Stimulated activated naive CD8-positive, alpha-beta T cell treated with anti-CD3 and anti-CD28 coated beads, Interleukin-15, amount 100 ng/mL, for 72 hours (primary cell): ENCODE results near the gene IRF2BP2.

Source experiments
- ATAC-seq: fragments of 150-1000 bp; cut with Tn5 transposase; 2 replicates; pipeline ENCODE4 v1.10.0; 2021; ENCODE audit warnings: mild to moderate bottlenecking, moderate library complexity
- DNase-seq, 2 donors: peaks; one replicate each; pipeline ENCODE4 v3.0.0; 2021 to 2022
- H3K27ac Mint-ChIP-seq, 2 donors: one replicate each; pipeline ENCODE4 v1.8.0; 2022; ENCODE audit warnings: mild to moderate bottlenecking in 2 of 2, mixed read lengths in 2 of 2, moderate library complexity in 2 of 2
- H3K27me3 Mint-ChIP-seq: one replicate; pipeline ENCODE4 v1.8.0; 2022; ENCODE audit warnings: mixed read lengths
- H3K4me1 Mint-ChIP-seq: one replicate; pipeline ENCODE4 v1.8.0; 2022; ENCODE audit warnings: mild to moderate bottlenecking, mixed read lengths
- H3K4me3 Mint-ChIP-seq, 2 donors: one replicate each; pipeline ENCODE4 v1.8.0; 2022; ENCODE audit warnings: mild to moderate bottlenecking in 2 of 2, mixed read lengths in 2 of 2, moderate library complexity in 1 of 2
- H3K9me3 Mint-ChIP-seq, 2 donors: one replicate each; pipeline ENCODE4 v1.8.0; 2022; ENCODE audit warnings: mixed read lengths in 2 of 2

IRF2BP2 gene

GRCh38 chr1:234621657-234622335 lies 11.8 kb upstream of the IRF2BP2 start:
- Mint-ChIP-seq H3K9me3 (no peaks in the 10 kb centered on the region), H3K4me1 (peaks cover 25% of the 10 kb centered on the region), H3K27me3 (no peaks in the 10 kb centered on the region), H3K4me3 (no peak overlapping the region), H3K27ac (no peak overlapping the region)
- ATAC-seq (no peak), DNase-seq (no peak)

DNA sequence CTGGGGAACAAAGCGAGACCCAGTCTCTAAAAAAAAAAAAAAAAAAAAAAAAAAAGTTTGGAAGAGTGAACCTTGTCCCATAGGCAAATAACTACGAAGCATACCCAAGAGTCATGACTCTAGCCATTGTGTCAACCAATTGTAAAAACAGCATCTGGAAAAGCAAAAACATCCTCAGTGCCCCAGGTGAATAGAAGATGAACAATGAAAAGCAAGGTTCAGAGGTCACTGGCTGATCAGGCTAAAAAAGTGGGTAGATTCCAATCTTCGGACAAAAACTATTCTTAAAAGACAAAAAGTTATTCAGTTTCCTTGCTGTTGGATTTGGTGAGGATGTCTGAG lies 11.1 kb upstream of the IRF2BP2 start:
- DNase-seq: no peak
- Mint-ChIP-seq H3K9me3 (no peaks in the 10 kb centered on the region), H3K27me3 (no peaks in the 10 kb centered on the region), H3K27ac (no peak overlapping the region), H3K4me1 (peaks cover 29% of the 10 kb centered on the region), H3K4me3 (no peak overlapping the region)
- ATAC-seq: no peak

DNA sequence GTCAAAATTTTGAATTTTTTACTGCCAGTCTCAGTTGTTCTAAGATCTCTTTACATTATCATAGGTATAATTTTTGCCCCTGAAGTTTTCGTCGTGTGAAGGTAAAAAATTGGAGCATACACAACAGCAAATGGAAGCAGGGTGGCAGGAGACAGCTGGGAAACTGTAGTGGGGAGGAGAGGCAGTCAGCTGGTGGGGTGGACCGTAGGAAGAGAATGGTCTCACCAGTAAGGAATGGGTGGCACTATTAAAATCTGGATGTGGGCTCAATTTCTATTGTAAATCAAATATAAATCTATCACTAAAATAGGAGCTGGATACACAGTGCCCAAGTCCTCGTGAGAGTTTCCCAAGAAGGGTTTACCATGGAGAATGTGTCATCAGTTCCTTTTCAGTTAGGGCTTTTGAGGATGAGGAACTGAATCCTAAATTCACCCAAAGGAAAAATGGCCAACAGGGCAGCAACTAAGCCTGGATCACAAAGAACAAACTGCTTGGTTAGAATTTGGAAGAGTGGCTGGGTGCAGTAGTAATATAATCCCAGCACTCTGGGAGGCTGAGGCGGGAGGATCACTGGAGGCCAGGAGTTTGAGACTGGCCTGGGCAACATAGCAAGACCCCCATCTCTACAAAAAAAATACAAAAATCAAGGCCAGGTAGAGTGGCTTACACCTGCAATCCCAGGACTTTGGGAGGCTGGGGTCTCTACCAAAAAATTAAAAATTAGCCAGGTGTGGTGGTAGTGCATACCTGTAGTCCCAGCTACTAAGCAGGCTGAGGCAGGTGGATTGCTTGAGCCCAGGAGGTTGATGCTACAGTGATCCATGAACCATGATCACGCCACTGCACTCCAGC lies 10.5 kb upstream of the IRF2BP2 start:
- ATAC-seq: no peak
- Mint-ChIP-seq H3K27ac (no peak overlapping the region), H3K4me3 (no peak overlapping the region), H3K9me3 (no peaks in the 10 kb centered on the region), H3K4me1 (peaks cover 29% of the 10 kb centered on the region), H3K27me3 (no peaks in the 10 kb centered on the region)
- no peak for DNase-seq

- H3K4me1 Mint-ChIP-seq: peaks cover 29% of the 10 kb centered on the region
- DNase-seq: no peak
- no peak for ATAC-seq
- no peak overlapping the region for H3K4me3 Mint-ChIP-seq
- H3K9me3 Mint-ChIP-seq: no peaks in the 10 kb centered on the region
- no peak overlapping the region for H3K27ac Mint-ChIP-seq
- H3K27me3 Mint-ChIP-seq: no peaks in the 10 kb centered on the region
These were observed 9.8 kb upstream of the IRF2BP2 start for GRCh38 chr1:234619794-234620247.

DNA sequence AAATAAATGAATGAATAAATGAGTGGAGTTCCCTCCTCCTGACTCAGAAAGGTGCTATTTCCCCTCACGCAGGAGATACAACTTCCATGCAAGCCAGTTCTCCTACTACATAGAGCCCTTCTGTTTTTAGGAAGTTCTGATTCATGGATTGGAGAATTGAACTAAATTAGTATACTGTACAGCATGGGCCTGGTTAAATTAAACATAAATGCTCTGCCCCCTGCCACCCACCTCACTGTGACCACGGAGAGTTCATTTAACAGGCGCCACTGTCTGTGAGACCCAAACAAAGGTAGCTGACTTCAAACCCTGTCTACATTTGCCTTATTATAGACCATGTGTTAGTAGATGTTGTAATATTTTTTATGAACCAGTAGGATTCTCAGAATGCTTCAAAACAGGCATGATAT lies 9.1 kb upstream of the IRF2BP2 start:
- no peaks in the 10 kb centered on the region for H3K27me3 Mint-ChIP-seq
- no peak overlapping the region for H3K4me3 Mint-ChIP-seq
- H3K4me1 Mint-ChIP-seq: peaks cover 31% of the 10 kb centered on the region
- no peaks in the 10 kb centered on the region for H3K9me3 Mint-ChIP-seq
- DNase-seq (no peak), ATAC-seq (no peak)
- H3K27ac Mint-ChIP-seq: peak overlapping the region in 1 of 2 donors; percentile 60

DNA sequence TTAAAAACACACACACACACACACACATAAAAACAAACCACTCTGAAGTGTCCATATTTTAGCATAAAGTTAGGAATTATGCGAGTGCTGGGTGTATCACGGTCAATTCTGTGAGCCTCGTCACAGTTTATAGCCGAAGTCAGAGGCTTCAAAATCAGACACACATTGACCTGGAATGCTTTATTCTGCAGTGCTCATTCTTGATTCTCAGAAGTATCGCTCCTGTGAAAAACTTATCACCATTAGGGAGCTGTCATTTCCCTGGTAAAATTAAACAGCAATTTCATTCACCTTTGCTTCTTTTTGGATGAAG lies 8.7 kb upstream of the IRF2BP2 start:
- H3K9me3 Mint-ChIP-seq: no peaks in the 10 kb centered on the region
- ATAC-seq: no peak
- H3K4me1 Mint-ChIP-seq: peaks cover 35% of the 10 kb centered on the region
- no peak overlapping the region for H3K27ac Mint-ChIP-seq
- H3K4me3 Mint-ChIP-seq: no peak overlapping the region
- DNase-seq: no peak
- no peaks in the 10 kb centered on the region for H3K27me3 Mint-ChIP-seq

DNA sequence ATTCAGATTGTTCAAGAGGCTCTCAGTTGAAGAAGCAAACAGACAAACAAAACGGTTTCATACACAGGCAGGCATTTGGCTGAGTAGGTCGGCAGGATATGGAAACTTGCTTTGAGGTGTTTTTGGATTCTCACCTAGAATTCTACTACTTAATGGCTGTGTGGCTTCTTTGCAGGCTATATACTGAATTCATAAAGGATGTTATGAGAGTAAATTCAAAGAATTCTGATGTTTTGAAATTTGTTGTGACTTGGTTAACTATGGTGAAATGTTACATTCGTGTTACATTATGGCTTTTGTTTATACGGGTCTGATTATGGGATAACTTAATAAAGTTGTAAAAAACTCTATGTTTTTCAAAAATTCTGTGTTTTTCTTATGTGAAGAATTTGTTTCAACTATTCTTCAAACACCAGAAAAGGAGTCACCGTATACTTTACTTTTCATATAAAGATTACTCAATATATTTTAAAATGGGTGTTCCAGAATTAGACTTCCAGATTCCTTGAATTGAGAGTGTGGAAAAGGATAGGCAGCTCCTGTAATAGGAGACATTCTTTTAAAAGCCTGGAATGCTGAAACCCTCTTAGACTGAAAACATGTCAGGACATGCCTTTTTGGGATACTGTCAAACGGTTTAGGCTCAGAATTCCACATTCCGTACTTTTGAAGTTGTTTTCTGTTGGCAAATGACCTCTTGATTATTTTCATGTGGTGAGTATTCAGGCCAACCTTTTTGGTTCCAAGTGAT lies 8.2 kb upstream of the IRF2BP2 start:
- H3K4me1 Mint-ChIP-seq: peaks cover 40% of the 10 kb centered on the region
- no peak overlapping the region for H3K4me3 Mint-ChIP-seq
- DNase-seq (no peak), ATAC-seq (peak; percentile 60)
- H3K27ac Mint-ChIP-seq: no peak overlapping the region
- H3K27me3 Mint-ChIP-seq: no peaks in the 10 kb centered on the region
- H3K9me3 Mint-ChIP-seq: no peaks in the 10 kb centered on the region

- no peak for ATAC-seq
- Mint-ChIP-seq H3K4me1 (peaks cover 48% of the 10 kb centered on the region), H3K4me3 (no peak overlapping the region), H3K27me3 (no peaks in the 10 kb centered on the region), H3K9me3 (no peaks in the 10 kb centered on the region), H3K27ac (no peak overlapping the region)
- DNase-seq: no peak
These were observed 7.4 kb upstream of the IRF2BP2 start for GRCh38 chr1:234617131-234617985.

- Mint-ChIP-seq H3K4me3 (no peak overlapping the region), H3K4me1 (peaks cover 55% of the 10 kb centered on the region), H3K9me3 (no peaks in the 10 kb centered on the region), H3K27me3 (no peaks in the 10 kb centered on the region), H3K27ac (no peak overlapping the region)
- ATAC-seq: no peak
- no peak for DNase-seq
These were observed 6.7 kb upstream of the IRF2BP2 start for GRCh38 chr1:234616644-234617043.

DNA sequence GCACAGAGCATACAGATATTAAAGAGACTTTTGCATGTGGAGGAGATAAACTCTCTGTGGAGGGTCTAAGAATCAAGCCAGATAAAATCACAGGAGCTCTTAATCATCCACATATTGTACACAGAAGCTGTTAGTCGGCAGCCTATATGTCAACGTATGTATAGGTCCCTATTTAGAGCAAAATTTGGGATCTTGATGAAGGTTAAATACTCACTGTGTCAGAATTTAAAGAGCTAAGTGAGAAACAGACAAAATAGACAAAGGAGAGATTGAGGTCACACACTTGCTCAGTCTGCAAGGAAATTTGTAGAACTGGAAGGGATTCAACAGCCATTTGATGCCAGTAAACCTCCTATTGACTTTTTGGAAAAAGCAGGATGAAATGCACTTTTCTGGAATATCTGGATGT lies 4.1 kb upstream of the IRF2BP2 start:
- peaks cover 52% of the 10 kb centered on the region for H3K4me1 Mint-ChIP-seq
- H3K4me3 Mint-ChIP-seq: peak overlapping the region; percentile 6 to 85
- no peaks in the 10 kb centered on the region for H3K27me3 Mint-ChIP-seq
- DNase-seq (no peak), ATAC-seq (no peak)
- no peaks in the 10 kb centered on the region for H3K9me3 Mint-ChIP-seq
- peak overlapping the region; percentile 10 to 74 for H3K27ac Mint-ChIP-seq

GRCh38 chr1:234613128-234613875 lies 3.3 kb upstream of the IRF2BP2 start:
- DNase-seq: peak in 1 of 2 donors; percentile 12
- Mint-ChIP-seq H3K9me3 (no peaks in the 10 kb centered on the region), H3K27me3 (no peaks in the 10 kb centered on the region), H3K4me3 (peak overlapping the region; percentile 85 to 89), H3K4me1 (peaks cover 49% of the 10 kb centered on the region), H3K27ac (peak overlapping the region; percentile 100)
- no peak for ATAC-seq

- H3K4me3 Mint-ChIP-seq: peak overlapping the region; percentile 85 to 89
These were observed 2.6 kb upstream of the IRF2BP2 start for GRCh38 chr1:234612352-234613127.

GRCh38 chr1:234611847-234612351 lies 1.9 kb upstream of the IRF2BP2 start:
- no peaks in the 10 kb centered on the region for H3K27me3 Mint-ChIP-seq
- H3K9me3 Mint-ChIP-seq: no peaks in the 10 kb centered on the region
- H3K4me3 Mint-ChIP-seq: peak overlapping the region; percentile 85 to 89
- H3K4me1 Mint-ChIP-seq: peaks cover 42% of the 10 kb centered on the region
- H3K27ac Mint-ChIP-seq: peak overlapping the region; percentile 100
- ATAC-seq (no peak), DNase-seq (peak; percentile 57 to 66)

More at GRCh38 chr1:234612352-234613127, 2.6 kb upstream of the IRF2BP2 start:
- Mint-ChIP-seq H3K9me3 (no peaks in the 10 kb centered on the region), H3K4me1 (peaks cover 47% of the 10 kb centered on the region), H3K27me3 (no peaks in the 10 kb centered on the region), H3K27ac (peak overlapping the region; percentile 100)
- peak; percentile 83 to 91 for DNase-seq
- peak; percentile 51 for ATAC-seq
